Suprapubic skin (tissue), 4 donors: Measurements from ENCODE around the gene PEAK3.

Source experiments
- EP300 ChIP-seq: sonication (generic); formaldehyde crosslinking; IDR thresholded peaks from one replicate; pipeline ENCODE4 v1.6.1; 2017; ENCODE audit warnings: antibody characterized with exemption
- POLR2A ChIP-seq, 2 donors: fragments of 450-650 bp; IDR thresholded peaks; one replicate each; pipeline ENCODE4 v1.6.1; 2017; ENCODE audit warnings: antibody characterized with exemption in 2 of 2, mild to moderate bottlenecking in 2 of 2, moderate library complexity in 2 of 2
- POLR2AphosphoS5 ChIP-seq, 3 donors: sonication (generic); formaldehyde crosslinking; IDR thresholded peaks; one replicate each; pipeline ENCODE4 v1.6.1; 2017; ENCODE audit warnings: antibody characterized with exemption in 3 of 3
- TF ChIP-seq, protein P1 (sequence below), 2 donors: fragments of 200-600 bp in 1 of 2; fragments of 450-650 bp in 1 of 2; sonication (generic) in 1 of 2; IDR thresholded peaks; one replicate each; pipeline ENCODE4 v1.5.1; 2016 to 2019; ENCODE audit warnings: antibody characterized with exemption in 2 of 2, mild to moderate bottlenecking in 1 of 2, moderate library complexity in 1 of 2

DNA sequence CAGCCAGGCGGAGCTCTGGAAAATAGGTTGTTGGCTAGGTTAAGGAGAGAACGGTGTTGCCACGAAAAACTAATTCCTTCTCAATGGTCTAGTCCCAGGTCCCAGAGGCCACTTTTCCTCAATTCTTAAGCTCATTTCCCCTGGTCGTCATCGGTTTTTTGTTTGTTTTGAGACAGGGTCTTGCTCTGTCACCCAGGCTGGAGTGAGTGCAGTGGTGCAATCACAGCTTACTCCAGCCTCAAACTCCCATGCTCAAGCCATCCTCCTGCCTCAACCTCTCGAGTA is 44.2 kb downstream of the PEAK3 start:
- TF ChIP-seq, protein P1, sequence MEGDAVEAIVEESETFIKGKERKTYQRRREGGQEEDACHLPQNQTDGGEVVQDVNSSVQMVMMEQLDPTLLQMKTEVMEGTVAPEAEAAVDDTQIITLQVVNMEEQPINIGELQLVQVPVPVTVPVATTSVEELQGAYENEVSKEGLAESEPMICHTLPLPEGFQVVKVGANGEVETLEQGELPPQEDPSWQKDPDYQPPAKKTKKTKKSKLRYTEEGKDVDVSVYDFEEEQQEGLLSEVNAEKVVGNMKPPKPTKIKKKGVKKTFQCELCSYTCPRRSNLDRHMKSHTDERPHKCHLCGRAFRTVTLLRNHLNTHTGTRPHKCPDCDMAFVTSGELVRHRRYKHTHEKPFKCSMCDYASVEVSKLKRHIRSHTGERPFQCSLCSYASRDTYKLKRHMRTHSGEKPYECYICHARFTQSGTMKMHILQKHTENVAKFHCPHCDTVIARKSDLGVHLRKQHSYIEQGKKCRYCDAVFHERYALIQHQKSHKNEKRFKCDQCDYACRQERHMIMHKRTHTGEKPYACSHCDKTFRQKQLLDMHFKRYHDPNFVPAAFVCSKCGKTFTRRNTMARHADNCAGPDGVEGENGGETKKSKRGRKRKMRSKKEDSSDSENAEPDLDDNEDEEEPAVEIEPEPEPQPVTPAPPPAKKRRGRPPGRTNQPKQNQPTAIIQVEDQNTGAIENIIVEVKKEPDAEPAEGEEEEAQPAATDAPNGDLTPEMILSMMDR (IDR thresholded peaks at IDR 0.05): no peak
- TF ChIP-seq POLR2A (IDR thresholded peaks at IDR 0.05) (no peak), EP300 (no peak), POLR2AphosphoS5 (IDR thresholded peaks at IDR 0.05) (no peak)
